Erythroblast (primary cell): ENCODE measurements around the gene CEACAM8.

ENCODE experiments used
- GATA1 ChIP-seq: IDR thresholded peaks from 2 replicates; pipeline ENCODE4 v1.6.1; 2011; ENCODE audit warnings: low read depth, mild to moderate bottlenecking, control low read depth, low read length, moderate library complexity
- POLR2A ChIP-seq: IDR thresholded peaks from 2 replicates; pipeline ENCODE4 v1.6.1; 2011; ENCODE audit warnings: mild to moderate bottlenecking, low read length

GRCh38 chr19:42548552-42548951, 46.2 kb downstream of the CEACAM8 start:
- TF ChIP-seq POLR2A: no peak
- no peak for TF ChIP-seq GATA1
